Measurements from ENCODE around the gene WDR20. TPM values are rescaled to one million over a fixed set of nuclear protein-coding genes. Genes with fewer than 3 reads are reported as not detected.

Gene WDR20
- total and polyA plus RNA-seq, 2 donors (not counting 3 experiments of a cell fraction or from before 2014, with no cell fraction given), result 12.2 to 22.4 TPM

DNA sequence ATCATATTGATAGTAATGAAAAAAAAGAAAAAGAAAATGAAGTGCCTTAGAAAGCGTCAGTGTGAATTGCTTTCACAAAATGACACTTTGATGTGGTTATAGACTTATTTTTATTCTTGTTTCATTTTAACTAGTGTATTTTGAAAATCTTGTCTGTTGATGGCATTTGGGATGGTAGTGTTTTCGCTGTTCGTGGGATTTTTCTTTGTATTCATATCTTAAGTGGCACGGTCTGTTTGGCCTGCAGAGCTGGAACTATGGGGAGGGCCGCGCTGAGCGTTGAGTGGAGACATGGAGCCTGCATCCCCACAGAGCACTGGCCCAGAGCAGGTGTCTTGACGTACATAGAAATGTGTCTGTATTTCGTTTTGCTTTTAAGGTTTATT, 61.6 kb downstream of the WDR20 start:
- intact Hi-C loops (cut with micrococcal nuclease) (no loop called here), dilution Hi-C loops (cut with MboI; ENCODE audit: extremely low pct_ligation_motif_present, low sequenced_read_pairs) (no loop called here)
- H3K9me3 ChIP-seq (replicated peaks; ENCODE audit: control insufficient read depth, insufficient read depth, low read length), result no peaks in the 10 kb centered on the region
- no peak overlapping the region for H2AFZ ChIP-seq (ENCODE audit: low read depth, low read length)
- peaks cover 6 to 12% of the 10 kb centered on the region in 2 experiments for H3K36me3 ChIP-seq (ENCODE audit: control insufficient read depth in 2 of 2, extremely low read depth in 1 of 2, insufficient read depth in 2 of 2, low read length in 2 of 2)
- ChIA-PET POLR2A (interaction anchor here (0.6 kb wide), 1 partner anchor 27 kb away, joined by 8 read pairs; no protein-coding TSS in a partner anchor), CTCF (interaction anchor here (0.8 kb wide), 1 partner anchor 13 kb away, joined by 3 read pairs; no protein-coding TSS in a partner anchor)
- H3K9me1 ChIP-seq (replicated peaks; ENCODE audit: control insufficient read depth, extremely low read depth, insufficient read depth, low read length), result no peaks in the 10 kb centered on the region
- no peak for FAIRE-seq
- no peaks in the 10 kb centered on the region for H3K27me3 ChIP-seq (ENCODE audit: control insufficient read depth in 2 of 2, insufficient read depth in 2 of 2, low read length in 2 of 2)
- H3K4me1 ChIP-seq (ENCODE audit: control insufficient read depth, extremely low read depth, insufficient read depth, low read length), result no peaks in the 10 kb centered on the region
- no peak overlapping the region for H3K27ac ChIP-seq (ENCODE audit: insufficient read depth, low read depth, low read length)
- peaks cover 3% of the 10 kb centered on the region for H3K79me2 ChIP-seq (ENCODE audit: control insufficient read depth, insufficient read depth, low read length)
- TF ChIP-seq CTCF (IDR thresholded peaks at IDR 0.05; ENCODE audit: extremely low read depth in 1 of 2, insufficient read depth in 1 of 2, low read depth in 1 of 2, low read length in 2 of 2) (no peak), EZH2 (IDR thresholded peaks at IDR 0.05; ENCODE audit: borderline replicate concordance, low read depth, low read length, severe bottlenecking) (no peak), POLR2AphosphoS5 (IDR thresholded peaks at IDR 0.05; ENCODE audit: insufficient read depth, low read depth, low read length) (no peak)
- no peak overlapping the region for H3K4me3 ChIP-seq (replicated peaks in 1 of 3; ENCODE audit: insufficient read depth in 1 of 3, low read depth in 1 of 3, low read length in 3 of 3)
- H3K9ac ChIP-seq (replicated peaks; ENCODE audit: extremely low read depth, insufficient read depth, low read length), result no peak overlapping the region
- DNase-seq (ENCODE audit: low read depth, low spot score), result no peak
- no peak overlapping the region for H3K4me2 ChIP-seq (ENCODE audit: insufficient read depth, low read length)
- no peaks in the 10 kb centered on the region for H4K20me1 ChIP-seq (replicated peaks; ENCODE audit: control insufficient read depth, extremely low read depth, insufficient read depth, low read length)
- BruUV-seq (replicated peaks), result no TSS peak

DNA sequence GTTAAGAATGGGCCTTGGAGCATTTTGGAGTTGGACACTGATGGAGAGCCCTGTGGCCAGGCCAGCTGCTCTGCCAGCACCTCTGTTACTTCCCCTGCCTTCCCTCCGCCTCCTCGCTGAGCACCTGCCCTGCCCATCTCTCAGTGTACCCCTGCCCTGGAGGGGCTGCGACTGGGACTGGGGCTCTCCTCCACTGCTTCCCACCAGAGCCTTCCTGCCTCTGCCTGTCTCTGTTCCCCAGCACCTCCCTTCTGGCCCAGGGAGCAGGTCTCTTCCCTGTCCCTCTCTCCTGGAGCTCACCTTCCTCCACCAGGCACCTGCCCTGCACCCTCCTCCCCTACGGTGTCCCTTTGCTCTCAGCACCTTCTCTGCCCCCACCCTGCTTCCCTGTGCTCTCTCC, 62.1 kb downstream of the WDR20 start:
- Histone ChIP-seq H3K79me2 (ENCODE audit: control insufficient read depth, insufficient read depth, low read length) (peaks cover 3% of the 10 kb centered on the region), H3K27me3 (ENCODE audit: control insufficient read depth in 2 of 2, insufficient read depth in 2 of 2, low read length in 2 of 2) (no peaks in the 10 kb centered on the region), H3K36me3 (ENCODE audit: control insufficient read depth in 2 of 2, extremely low read depth in 1 of 2, insufficient read depth in 2 of 2, low read length in 2 of 2) (peaks cover 6 to 12% of the 10 kb centered on the region in 2 experiments), H3K4me3 (replicated peaks in 1 of 3; ENCODE audit: insufficient read depth in 1 of 3, low read depth in 1 of 3, low read length in 3 of 3) (no peak overlapping the region), H3K9ac (replicated peaks; ENCODE audit: extremely low read depth, insufficient read depth, low read length) (no peak overlapping the region), H4K20me1 (replicated peaks; ENCODE audit: control insufficient read depth, extremely low read depth, insufficient read depth, low read length) (no peaks in the 10 kb centered on the region), H3K27ac (ENCODE audit: insufficient read depth, low read depth, low read length) (no peak overlapping the region), H3K9me3 (replicated peaks; ENCODE audit: control insufficient read depth, insufficient read depth, low read length) (no peaks in the 10 kb centered on the region), H2AFZ (ENCODE audit: low read depth, low read length) (no peak overlapping the region), H3K4me2 (ENCODE audit: insufficient read depth, low read length) (no peak overlapping the region), H3K4me1 (ENCODE audit: control insufficient read depth, extremely low read depth, insufficient read depth, low read length) (no peaks in the 10 kb centered on the region), H3K9me1 (replicated peaks; ENCODE audit: control insufficient read depth, extremely low read depth, insufficient read depth, low read length) (no peaks in the 10 kb centered on the region)
- BruUV-seq (replicated peaks), result no TSS peak
- CTCF ChIA-PET, result no interaction called here
- POLR2A ChIA-PET, result no interaction called here
- no peak for FAIRE-seq
- no peak for DNase-seq (ENCODE audit: low read depth, low spot score)
- intact Hi-C loops (cut with micrococcal nuclease) (no loop called here), dilution Hi-C loops (cut with MboI; ENCODE audit: extremely low pct_ligation_motif_present, low sequenced_read_pairs) (no loop called here)
- TF ChIP-seq POLR2A (IDR thresholded peaks at IDR 0.05; ENCODE audit: low read depth, low read length) (no peak), MYC (IDR thresholded peaks at IDR 0.05; ENCODE audit: low read depth, low read length) (no peak), GATA2 (IDR thresholded peaks at IDR 0.05; ENCODE audit: insufficient read depth, insufficient read length, low read depth, low read length) (no peak), CTCF (IDR thresholded peaks at IDR 0.05; ENCODE audit: extremely low read depth in 1 of 2, insufficient read depth in 1 of 2, low read depth in 1 of 2, low read length in 2 of 2) (no peak), EZH2 (IDR thresholded peaks at IDR 0.05; ENCODE audit: borderline replicate concordance, low read depth, low read length, severe bottlenecking) (no peak), POLR2AphosphoS5 (IDR thresholded peaks at IDR 0.05; ENCODE audit: insufficient read depth, low read depth, low read length) (no peak), FOS (IDR thresholded peaks at IDR 0.05; ENCODE audit: borderline replicate concordance, insufficient read depth, low read length) (no peak), JUN (IDR thresholded peaks at IDR 0.05; ENCODE audit: borderline replicate concordance, insufficient read depth, insufficient read length, low read depth) (no peak)
- TF ChIP-seq, protein P1, sequence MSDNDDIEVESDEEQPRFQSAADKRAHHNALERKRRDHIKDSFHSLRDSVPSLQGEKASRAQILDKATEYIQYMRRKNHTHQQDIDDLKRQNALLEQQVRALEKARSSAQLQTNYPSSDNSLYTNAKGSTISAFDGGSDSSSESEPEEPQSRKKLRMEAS (IDR thresholded peaks at IDR 0.05; ENCODE audit: insufficient read depth, insufficient read length), result no peak
